Medulla oblongata (tissue), 1 donor: ENCODE measurements around the gene TECTA.
"Not testable (repeated sequence)": the region's sequence is repeated elsewhere in the genome, so short reads cannot be mapped to it uniquely, and the experiment has no call there.

ENCODE experiments used
- DNase-seq: peaks from one replicate; pipeline ENCODE4 v3.0.0-alpha.2; 2015; ENCODE audit errors: extremely low spot score

The TECTA gene

DNA sequence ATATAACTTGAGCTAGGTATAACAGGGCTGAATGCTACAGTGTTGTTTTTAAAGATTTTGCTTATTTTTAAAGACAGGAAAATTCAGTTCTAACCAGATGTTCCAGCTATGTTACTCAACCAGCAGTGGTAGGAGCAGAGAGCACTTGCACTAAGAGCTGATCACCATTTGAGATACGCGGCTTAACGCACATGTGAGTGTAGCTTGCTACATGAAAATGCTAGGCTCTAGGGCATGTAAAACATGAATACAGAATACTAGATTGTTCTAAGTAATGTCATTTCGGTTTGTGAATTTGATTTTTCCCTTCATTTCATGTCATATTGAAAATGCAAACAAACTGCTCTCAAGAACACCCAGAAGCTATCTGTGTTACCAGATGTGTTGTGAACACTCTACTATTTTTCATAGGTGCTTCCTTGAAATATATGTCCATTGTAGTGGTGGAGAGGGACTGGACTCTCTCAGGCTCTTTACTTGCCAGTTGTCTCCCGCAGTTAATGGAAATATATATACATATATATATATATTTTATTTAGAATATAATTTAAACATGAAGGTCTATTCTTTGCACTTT lies 10.8 kb upstream of the TECTA start:
- DNase-seq: no peak

DNA sequence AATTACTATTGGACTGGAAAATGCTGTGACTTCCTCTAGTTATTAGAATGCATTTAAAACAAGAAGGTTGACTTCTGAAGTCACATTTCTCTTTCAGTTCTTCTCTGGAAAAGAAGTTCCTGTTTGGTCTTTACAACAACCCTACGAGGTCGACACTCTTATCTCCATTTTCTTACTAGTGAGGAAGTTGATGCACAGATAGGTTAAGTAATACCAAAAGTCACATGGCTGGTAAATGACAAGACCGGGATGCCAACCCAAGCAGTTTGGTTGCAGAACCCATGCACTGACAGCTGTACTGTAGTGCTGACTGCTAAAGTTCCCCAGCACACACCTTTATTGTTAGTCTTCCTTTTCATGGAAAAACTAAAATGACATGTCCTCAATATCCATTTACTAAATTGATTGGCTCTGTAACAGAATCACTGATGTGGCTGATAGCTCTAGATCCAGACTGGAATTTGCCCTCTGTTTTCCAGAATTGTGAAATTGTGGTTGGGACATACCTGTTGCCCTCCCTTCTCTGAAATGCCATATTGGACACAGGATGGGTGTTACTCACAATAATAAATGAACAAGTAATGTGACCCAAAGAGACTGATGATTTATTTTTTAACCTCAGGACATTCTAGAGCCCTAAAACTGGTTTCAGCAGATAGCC lies 9.4 kb upstream of the TECTA start:
- DNase-seq: peak; percentile 83

DNA sequence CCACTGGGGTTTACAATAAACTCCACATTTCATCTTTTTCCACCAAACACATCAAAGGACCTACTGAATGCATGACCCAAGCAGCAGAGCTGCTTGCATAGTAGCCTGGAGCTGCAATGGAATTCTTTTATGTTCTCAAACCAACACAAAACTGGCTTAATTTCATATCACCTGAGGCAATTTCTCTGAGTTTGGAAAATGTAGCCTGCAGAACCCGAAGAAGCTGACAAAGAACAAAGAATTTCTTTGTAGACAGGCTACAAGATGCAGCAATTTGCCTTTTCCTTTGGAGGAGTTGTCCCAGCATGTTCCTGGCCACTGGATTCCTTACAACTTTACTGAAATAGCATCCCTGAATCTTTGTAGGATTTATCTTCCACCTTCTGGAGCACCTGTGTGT lies 5.5 kb upstream of the TECTA start:
- no peak for DNase-seq

DNA sequence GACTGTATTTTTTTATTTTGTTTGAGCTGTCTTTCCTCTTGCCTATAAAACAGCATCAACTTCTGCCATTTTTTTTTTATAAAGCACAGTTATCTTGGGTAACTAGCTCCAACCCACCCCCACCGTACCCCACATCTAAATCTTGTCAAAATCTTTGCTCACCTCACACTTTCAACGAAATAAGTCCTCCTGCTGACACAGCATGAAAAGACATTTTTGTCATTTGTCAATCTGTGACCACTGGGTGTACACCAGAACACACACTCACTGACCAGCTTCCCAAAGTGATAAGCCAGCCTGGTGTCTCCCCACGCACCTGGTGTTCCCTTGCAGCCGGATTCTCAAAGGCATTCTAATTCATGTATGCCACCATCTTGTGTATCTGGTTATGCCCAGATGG lies 1.7 kb upstream of the TECTA start:
- DNase-seq: no peak

DNA sequence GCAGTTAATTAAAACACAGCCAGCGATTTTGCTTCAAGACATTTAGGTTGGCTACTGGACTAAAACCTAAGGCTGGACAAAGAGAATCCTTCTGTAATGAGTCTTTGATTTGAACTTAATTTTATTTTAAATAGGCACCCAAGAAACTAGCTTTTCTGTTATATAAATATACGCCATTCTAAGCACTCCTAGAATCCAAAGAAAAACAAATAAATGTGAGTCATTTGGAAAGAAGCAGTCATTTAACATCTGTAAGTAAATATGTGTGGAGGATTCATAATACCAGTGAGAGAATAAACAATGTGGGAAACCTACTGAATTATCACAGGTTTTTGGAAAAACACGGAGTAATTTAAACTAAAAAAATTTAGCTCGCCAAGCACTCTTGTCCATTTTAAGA lies 1.2 kb upstream of the TECTA start:
- no peak for DNase-seq

DNA sequence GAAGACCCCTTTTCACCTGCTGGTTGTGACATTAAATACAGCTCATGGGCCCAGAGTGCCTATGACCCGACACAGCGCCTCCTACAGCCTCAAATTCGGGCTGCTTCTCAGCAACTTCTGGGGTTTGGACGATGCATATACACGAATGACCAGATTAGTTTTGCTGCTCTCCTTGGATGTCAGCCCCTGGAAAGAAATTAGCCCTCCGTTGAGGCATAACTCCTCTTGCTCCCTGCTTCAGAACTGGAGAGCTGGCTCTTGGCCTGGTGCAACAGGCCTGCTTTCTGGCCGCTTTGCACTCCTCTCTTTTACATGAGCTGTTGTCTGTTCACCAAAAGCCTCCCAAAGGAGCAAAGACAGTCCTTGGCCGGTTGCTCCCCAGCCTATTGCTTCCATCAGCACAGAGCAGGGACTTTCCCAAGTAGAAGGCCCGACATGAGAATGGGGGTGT lies 3.3 kb downstream of the TECTA start:
- peak; percentile 27 for DNase-seq

DNA sequence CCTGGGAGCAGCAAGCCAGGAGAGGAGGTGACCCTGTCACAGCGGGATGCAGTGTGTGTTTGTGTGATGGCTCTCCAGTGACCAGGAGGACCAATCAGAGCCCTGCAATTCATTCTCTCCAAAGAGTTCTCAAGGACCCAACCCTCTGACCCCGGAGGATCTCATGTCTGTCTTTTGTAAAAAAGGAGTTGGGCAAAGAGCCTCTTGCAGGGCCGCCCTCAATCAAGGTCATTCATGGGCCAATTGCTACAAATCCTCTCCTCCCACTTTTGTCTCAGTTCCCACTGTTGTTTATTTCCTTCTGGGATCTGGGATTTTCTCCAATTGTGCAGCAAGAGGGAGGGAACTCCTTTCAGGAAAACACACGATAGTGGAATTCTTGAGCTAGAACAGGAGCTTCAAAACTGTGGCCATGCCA lies 4.0 kb downstream of the TECTA start:
- peak; percentile 47 for DNase-seq

DNA sequence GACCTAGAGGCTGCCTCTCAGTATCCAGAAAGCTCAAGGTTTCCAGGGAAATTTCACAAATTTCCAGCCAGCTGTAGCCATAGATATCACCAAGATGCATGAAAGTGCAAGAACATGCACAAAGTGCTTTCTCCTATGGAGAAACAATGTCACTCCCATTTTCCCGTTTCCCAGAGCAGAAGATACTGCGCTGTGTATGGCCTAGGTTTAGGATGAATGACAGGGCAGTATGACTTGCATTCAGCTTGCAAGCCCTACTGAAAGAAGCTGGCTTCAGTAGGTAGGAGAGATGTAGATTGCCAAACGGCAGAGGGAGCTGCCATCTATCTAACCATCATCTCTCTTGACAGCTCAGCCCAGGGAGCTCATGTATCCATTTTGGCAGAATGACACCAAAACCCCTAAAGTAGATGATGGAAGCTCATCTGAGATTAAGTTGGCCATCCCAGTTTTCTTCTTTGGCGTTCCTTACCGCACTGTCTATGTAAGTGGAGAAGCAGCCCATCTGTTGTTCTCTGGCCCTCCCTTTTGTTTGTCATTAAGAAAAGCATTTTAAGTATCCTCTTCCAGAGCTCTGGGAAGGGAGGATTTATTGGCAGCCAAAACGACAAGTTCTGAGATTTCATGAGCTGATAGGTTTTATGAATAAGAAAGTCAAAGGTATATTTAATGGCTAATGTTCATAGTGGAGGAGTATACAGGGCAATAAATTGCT lies 4.6 kb downstream of the TECTA start:
- DNase-seq: no peak

DNA sequence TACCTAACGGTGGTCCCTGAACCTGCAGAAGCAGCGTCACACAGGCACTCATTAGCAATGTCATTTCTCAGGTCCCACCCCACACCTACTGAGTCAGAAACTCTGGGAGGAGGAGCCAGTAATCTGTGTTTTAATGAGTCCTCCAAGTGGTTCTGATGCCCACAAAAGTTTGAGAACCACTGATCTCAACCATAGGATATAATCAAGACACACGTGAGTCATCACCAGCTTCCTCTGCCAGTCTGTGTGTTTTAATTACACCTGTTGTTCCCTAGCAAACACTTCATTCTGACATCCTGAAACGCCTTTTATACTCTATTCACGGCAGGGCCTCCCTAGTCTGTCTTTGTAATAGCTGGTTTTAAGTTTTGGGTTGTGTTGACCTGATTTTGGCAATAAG lies 5.8 kb downstream of the TECTA start:
- DNase-seq: no peak

DNA sequence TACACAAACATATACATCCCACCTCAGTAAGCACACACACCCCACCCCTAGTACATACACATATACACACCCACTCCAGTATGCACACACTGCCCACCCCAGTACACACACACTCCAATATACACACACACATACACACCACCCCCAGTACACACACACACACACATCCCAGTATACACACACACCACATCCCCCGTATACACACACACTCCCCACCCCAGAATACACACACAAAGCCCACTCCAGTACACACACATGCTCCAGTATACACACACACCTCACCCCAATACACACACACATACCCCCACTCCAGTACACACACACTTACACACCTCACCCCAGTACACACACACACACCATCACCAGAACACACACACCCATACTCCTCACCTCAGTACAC lies 7.4 kb downstream of the TECTA start:
- DNase-seq: no peak

DNA sequence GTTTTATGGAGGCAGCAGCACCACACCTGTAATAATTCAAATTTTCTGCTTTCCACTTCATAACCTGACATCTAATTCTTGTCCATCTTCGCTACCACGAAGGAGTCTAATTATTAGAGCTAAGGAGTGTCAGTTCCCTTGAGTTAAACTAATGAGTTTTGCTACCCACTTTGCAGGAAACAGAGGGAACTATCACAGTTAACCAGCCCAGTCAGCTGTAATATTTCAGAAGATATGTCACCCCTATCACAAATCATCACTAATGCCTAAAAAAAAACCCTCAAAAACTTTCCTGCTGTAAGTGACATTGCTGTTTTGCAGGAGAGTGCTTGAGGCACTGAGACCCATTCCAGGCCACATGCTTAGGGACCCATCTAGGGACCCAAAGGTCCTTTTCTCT lies 8.4 kb downstream of the TECTA start:
- DNase-seq: no peak

DNA sequence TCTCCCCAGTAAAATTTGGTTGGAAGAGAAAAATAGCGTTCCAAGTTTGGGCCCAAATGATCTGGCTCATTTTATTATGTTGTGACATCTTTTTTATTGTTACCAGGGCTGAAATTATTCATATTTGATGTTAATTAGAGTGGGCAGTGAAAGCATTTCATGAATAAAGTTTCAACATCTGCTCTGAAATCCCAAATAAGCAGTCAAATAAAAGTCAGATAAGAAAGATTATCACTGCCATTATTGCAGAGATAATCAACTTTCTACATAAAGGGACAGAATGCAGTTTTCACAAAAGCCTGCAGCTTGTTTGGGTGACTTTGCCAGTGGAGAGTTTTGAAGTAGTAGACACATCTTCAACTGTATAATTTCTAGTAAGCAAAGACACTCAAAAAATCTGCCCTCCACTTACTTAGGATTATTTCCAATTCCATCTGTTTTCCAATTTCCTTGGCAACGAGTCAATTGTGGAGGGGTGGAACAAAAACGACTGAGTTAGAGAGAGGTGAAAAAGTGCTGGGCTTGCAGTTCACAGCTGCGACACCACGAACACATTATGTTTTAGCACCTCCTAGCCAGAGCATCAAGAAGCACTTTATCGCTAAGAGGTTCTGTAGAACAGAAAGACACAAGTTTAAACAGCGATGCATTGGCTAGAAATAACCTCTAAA lies 9.0 kb downstream of the TECTA start:
- DNase-seq: no peak

DNA sequence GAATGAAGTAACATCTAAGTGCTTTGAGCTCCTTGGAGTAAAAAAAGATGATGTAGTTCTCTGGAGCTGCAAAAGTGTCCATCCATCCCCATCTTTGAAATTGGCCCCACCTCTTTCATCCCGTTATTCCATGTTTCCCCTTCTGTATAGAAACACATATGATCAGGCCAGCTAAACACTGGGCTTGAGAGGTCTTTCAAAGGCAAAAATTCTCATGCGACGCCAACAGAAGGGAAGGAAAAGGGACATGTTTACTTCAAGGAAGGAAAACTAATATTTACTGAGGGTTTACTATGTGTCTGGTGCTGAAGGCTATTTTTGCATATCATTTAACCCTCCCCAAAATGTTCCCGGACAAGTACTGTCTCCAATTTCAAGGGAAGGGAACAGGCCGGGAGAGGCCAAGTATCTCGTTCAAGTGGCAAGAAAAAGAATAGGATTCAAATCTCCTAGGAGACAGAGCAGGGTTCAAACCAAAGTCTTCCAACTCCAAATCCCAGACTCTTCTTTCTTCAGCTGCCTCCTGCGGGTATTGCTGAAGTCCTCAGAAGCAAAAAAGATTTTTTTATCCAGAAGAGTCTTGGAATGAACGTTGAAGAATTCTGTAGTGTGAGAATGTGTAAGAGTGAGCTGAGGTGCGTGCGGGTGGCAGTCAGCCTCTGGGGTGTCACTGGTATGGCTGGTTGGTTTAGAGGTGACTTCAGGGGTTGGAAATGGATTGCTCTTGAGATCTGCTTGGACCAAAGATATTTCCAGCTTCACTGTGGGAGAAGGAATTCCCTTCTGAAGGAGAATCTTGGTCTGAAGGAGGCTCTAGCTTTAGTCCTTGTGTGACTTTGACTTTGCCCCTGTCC lies 10.1 kb downstream of the TECTA start:
- no peak for DNase-seq

DNA sequence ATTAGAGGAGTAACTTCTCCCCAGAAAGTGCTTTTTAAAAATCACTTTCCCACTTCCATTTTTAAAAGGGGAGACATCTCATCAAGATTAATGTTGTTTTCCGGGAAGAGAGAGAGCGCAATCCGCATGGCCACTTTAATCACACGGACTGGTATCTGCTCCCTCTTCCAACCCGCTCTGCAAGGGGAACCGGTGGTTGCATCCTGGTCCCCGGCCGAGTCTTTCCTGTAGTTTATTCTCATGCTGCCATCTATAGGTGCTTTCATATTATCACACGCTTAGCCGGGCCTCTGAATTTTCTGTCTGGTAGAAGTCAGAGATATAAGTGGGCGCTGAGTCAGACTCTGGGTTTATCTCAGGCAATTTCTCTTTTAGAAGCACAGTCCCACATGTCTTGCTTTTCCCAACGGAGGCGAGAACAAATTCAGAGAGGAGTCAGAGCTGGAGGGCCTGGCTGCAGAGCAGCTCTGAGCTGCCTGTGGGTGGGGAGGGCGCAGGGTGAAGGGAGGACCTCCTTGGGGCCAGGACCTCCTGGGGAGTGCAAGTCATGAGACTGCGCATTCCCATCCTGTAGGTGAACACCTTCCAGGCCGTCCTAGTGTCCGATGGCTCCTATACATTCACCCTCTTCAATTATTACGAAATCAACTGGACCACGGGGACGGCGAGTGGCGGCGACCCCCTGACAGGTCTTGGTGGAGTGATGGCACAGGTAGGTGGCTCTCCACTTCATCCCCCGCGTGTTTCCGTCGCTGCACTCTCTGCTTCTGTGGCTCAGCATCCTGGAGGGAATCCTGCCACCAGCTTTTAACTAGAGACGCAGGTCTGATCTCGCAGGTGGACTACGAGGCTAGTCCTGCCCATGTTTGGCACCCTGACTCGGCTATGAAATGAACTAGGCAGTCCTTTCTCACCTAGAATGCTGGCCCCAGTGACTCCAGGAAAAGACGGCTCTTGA lies 11.7 kb downstream of the TECTA start:
- DNase-seq: peak; percentile 82

DNA sequence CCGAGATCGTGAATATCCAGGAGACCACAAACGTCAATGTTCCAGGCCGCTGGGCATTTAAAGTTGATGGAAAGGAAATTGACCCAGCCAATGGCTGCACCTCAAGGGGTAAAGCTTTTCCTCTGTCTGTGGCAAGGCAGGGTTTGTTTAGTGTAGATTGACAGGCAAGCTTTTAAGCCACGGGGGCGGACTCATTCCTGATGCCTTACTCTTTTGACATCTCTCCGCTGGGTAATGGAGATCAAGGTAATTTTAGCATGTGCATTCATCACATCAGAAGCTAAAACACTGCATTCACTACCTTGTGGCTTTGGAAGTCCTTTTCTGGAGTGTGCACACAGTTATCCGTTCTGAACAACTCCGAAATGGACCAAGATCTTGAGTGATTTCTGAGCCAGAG lies 12.6 kb downstream of the TECTA start:
- DNase-seq: no peak

DNA sequence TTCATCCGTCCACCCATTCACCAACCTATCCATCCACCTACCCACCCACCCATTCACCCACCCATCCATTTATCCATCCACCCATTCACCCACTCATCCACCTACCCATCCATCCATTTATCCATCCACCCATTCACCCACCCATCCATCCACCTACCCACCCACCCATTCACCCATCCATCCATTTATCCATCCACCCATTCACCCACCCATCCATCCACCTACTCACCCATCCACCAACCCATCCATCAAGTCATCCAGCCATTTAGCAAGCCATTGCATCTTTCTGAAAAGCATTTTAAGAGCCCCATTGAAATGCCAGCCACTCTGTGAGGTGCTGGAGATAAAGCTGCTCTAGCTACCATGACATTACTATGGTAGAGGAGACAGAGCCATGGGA lies 14.0 kb downstream of the TECTA start:
- DNase-seq: not testable (repeated sequence)

DNA sequence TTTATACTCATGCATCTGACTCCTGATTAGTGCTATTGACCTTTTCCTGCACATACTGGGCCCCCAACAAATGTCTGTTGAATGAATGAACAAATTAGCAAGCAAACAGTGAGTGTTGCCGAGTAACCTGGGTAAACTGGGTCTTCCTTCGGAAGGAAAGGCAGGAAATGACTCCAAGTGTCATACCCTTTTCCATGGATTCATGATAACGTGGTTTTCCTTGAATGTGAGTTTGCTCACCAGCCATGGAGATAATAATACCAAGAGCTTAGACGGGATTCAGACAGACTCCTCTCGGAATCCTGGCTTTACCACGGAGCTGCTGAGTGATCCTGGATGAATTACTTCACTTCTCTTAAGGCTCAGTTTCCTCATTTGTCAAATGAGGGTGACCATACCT lies 16.7 kb downstream of the TECTA start:
- no peak for DNase-seq

DNA sequence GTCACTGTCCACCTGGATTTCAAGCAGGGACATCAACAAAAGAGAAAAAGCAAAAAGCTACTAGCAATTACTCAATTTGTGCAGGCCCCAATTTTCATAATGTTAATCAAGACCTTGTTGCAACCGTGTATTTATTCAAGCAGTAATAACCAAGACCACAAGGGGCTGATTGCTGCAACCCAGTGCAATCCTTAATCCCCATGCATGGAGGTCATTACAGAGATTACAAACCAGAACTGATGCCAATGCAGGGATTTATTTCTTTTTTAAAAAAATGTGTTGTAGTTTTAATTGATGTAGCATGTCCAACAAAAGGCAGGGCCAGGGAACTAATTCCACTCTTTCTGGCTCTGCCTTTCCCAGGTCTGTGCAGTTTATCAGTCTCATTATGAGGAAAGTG lies 18.4 kb downstream of the TECTA start:
- DNase-seq: no peak

DNA sequence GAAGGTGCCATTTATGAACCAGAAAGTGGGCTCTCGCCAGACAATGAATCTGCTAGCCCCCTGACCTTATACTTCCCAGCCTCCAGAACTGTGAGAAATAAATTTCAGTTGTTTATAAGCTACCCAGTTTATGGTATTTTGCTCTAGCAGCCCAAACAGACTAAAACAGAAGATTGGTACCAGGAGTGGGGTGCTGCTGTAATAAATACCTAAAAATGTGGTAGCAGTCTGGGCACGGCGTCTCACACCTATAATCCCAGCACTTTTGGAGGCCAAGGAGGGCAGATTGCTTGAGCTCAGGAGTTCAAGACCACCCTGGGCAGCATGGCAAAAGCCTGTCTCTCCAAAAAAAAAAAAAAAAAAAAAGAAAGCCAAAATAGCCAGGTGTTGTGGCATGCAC lies 21.3 kb downstream of the TECTA start:
- no peak for DNase-seq

DNA sequence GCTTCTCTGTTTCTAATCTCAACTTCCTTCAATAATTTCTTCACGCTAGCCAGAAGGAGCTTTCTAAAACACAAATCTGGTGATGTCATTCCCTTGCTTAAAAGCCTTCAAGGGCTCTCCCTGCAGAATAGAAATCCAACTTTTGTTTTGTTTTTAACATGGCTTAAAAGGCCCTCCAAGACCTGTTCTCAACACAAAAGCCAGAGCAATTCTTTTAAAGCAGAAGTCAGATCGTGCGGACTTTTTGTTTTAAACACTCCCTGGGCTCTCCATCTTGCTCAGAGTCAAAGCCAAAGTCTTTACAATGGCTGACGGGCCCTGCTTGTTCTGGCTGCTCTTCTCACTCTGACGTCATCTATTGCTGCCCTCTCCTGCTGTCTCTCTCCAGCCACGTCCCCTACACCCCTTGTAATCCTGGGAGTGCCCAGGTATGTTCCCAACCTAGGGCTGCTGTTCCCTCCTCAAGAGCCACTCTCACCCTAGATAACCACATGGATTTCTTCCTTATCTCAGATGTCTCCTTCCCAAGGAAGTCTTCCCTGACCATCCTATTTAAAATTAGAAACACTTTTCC lies 22.5 kb downstream of the TECTA start:
- no peak for DNase-seq
